PFSK-1 (cell line): ENCODE results near the gene CDKL5.

ENCODE experiments used
- FOXP2 ChIP-seq: optimal IDR thresholded peaks from 2 replicates; pipeline ENCODE3; 2011; ENCODE audit warnings: borderline replicate concordance, control low read depth, inconsistent platforms; ENCODE audit not compliant: insufficient read depth; ENCODE audit errors: extremely low read length, extremely low read depth
- POLR2AphosphoS5 ChIP-seq: IDR thresholded peaks from 2 replicates; pipeline ENCODE4 v1.6.1; 2012; ENCODE audit warnings: low read depth, mild to moderate bottlenecking, control low read depth, low read length, moderate library complexity
- SIN3A ChIP-seq: IDR thresholded peaks from 2 replicates; pipeline ENCODE4 v1.6.1; 2012; ENCODE audit warnings: mild to moderate bottlenecking, low read length, moderate library complexity, borderline replicate concordance; ENCODE audit not compliant: insufficient read depth
- TAF1 ChIP-seq: IDR thresholded peaks from 2 replicates; pipeline ENCODE4 v1.6.1; 2012; ENCODE audit warnings: low read length, control low read depth, borderline replicate concordance; ENCODE audit not compliant: insufficient read depth
- TF ChIP-seq, protein P1 (sequence below), 2 experiments: IDR thresholded peaks; 2 replicates each; pipeline versions ENCODE4 v1.6.1 to v1.8.0; 2011 to 2012; ENCODE audit warnings: low read depth in 2 of 2, low read length in 2 of 2, control low read depth in 1 of 2, inconsistent platforms in 1 of 2, mild to moderate bottlenecking in 1 of 2, moderate library complexity in 1 of 2; ENCODE audit not compliant: insufficient read depth in 1 of 2

Gene CDKL5

DNA sequence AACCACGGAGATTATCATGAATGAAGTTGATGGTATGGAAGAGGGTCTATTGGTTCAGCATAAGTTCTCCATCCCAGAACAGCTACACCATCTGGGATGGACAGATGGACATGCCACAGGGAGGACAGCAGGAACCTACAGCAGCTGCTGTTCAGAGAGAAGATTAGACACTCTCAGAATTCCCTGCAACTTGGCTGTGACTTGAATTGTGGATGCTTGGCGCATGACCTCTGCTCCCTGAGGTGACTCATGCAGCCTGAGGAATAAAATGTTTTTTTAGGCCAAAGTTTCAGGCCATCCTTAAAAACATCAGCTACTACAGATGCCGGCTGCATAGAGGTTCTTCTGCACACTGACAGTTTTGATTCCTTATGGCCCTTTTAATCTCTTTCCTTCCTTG lies 149.2 kb downstream of the CDKL5 start:
- TF ChIP-seq SIN3A (no peak), FOXP2 (no peak), POLR2AphosphoS5 (no peak), TAF1 (no peak)
- TF ChIP-seq, protein P1, sequence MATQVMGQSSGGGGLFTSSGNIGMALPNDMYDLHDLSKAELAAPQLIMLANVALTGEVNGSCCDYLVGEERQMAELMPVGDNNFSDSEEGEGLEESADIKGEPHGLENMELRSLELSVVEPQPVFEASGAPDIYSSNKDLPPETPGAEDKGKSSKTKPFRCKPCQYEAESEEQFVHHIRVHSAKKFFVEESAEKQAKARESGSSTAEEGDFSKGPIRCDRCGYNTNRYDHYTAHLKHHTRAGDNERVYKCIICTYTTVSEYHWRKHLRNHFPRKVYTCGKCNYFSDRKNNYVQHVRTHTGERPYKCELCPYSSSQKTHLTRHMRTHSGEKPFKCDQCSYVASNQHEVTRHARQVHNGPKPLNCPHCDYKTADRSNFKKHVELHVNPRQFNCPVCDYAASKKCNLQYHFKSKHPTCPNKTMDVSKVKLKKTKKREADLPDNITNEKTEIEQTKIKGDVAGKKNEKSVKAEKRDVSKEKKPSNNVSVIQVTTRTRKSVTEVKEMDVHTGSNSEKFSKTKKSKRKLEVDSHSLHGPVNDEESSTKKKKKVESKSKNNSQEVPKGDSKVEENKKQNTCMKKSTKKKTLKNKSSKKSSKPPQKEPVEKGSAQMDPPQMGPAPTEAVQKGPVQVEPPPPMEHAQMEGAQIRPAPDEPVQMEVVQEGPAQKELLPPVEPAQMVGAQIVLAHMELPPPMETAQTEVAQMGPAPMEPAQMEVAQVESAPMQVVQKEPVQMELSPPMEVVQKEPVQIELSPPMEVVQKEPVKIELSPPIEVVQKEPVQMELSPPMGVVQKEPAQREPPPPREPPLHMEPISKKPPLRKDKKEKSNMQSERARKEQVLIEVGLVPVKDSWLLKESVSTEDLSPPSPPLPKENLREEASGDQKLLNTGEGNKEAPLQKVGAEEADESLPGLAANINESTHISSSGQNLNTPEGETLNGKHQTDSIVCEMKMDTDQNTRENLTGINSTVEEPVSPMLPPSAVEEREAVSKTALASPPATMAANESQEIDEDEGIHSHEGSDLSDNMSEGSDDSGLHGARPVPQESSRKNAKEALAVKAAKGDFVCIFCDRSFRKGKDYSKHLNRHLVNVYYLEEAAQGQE (IDR thresholded peaks at IDR 0.05; ENCODE audit: insufficient read depth in 1 of 2, low read depth in 2 of 2, low read length in 2 of 2): no peak

DNA sequence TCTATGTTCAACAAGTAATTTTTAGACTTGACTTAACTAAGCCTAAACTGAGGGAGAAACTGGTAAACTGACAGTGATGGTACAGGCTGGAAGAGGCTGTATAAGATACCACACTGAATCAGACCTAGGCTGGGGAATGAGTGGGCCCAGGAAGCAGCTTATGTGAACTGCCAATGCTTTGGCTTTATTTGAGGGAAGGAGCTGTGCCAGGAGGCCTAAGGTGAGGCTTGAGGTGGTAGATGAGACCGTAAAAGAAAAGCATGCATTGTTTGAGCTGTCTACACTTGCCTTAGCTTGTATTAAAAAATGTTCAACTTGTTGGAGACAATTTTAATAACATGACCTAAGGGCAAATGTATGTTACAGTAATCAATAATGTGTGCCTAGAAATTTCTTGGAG lies 150.3 kb downstream of the CDKL5 start:
- TF ChIP-seq POLR2AphosphoS5: no peak
- no peak for TF ChIP-seq SIN3A
- TF ChIP-seq, protein P1 (IDR thresholded peaks at IDR 0.05; ENCODE audit: insufficient read depth in 1 of 2, low read depth in 2 of 2, low read length in 2 of 2): no peak
- no peak for TF ChIP-seq FOXP2
- no peak for TF ChIP-seq TAF1

DNA sequence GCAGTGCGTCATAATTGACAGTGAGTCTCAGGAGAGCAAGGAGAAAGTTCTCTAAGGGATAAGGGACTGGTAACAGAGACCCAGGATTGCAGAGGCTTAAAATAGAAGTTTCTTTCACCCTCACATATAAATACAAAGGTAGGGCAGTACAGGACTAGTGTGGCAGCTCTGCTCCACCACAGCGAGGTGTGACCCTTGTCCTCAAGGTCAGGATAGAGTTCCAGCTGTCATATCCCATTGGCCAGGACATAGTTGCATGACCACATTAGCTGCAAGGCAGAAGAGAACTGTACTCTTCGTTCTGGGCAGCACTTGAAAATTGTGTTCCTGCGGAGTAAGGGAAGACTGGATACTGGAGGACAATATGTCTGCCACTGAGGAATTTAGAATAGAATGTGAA lies 152.0 kb downstream of the CDKL5 start:
- no peak for TF ChIP-seq TAF1
- TF ChIP-seq, protein P1 (IDR thresholded peaks at IDR 0.05; ENCODE audit: insufficient read depth in 1 of 2, low read depth in 2 of 2, low read length in 2 of 2): no peak
- TF ChIP-seq POLR2AphosphoS5: no peak
- no peak for TF ChIP-seq SIN3A
- no peak for TF ChIP-seq FOXP2

DNA sequence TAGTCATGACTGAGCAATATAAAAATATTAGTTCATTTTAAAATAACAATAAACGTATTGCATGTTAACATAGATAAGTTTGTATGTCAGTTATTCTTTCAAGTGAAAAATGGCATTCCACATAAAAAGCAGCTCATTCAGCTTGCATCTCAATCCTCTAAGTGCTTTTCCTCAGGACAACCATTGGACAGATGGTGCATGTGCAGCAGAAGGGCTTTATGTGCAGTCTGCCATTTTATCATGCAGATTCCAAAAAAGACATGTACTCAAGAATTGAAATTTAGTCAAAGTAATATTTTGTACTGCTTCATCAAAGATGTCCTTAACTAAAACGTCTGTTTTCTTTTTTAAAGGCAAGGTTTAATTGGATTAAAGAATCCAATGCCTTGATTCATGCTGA lies 153.1 kb downstream of the CDKL5 start:
- TF ChIP-seq TAF1: no peak
- no peak for TF ChIP-seq POLR2AphosphoS5
- TF ChIP-seq SIN3A: no peak
- TF ChIP-seq, protein P1 (IDR thresholded peaks at IDR 0.05; ENCODE audit: insufficient read depth in 1 of 2, low read depth in 2 of 2, low read length in 2 of 2): no peak
- TF ChIP-seq FOXP2: no peak

DNA sequence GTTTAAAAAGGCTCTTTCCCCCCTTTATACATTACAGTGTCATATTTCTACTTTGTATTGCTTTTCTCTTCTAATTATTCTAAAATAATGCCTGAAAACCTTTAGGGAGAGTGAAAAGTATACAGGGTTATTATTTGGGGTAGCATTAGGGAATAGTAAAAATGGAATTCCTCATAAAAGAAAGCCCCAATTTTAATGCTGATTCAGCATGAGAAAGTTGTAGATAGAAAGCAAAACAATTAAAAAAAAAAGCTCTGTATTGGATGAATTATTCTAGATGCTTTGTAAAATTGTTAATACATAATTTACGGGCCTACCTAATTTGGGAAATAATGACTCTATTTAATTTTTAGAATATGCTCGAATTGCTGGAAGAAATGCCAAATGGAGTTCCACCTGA lies 154.1 kb downstream of the CDKL5 start:
- TF ChIP-seq TAF1 (no peak), FOXP2 (no peak), POLR2AphosphoS5 (no peak), SIN3A (no peak)
- TF ChIP-seq, protein P1 (IDR thresholded peaks at IDR 0.05; ENCODE audit: insufficient read depth in 1 of 2, low read depth in 2 of 2, low read length in 2 of 2): no peak
